Ascending aorta (tissue), 2 donors: ENCODE measurements around the gene SRGAP3. TPM values are rescaled to one million over a fixed set of nuclear protein-coding genes. Genes with fewer than 3 reads are reported as not detected.

Experiments used
- DNase-seq, 2 donors: peaks; one replicate each; pipeline ENCODE4 v3.0.0-alpha.2; 2019; ENCODE audit warnings: low spot score in 2 of 2
- H3K27ac ChIP-seq, 2 donors: fragments of 200-600 bp; sonication (generic); one replicate each; pipeline ENCODE4 v1.5.1; 2016 to 2017; ENCODE audit warnings: mild to moderate bottlenecking in 1 of 2
- H3K27me3 ChIP-seq: fragments of 200-600 bp; sonication (generic); one replicate; pipeline ENCODE4 v1.5.1; 2017
- H3K36me3 ChIP-seq, 2 donors: fragments of 200-600 bp; sonication (generic); one replicate each; pipeline ENCODE4 v1.5.1; 2016
- H3K4me1 ChIP-seq, 2 donors: fragments of 200-600 bp; sonication (generic); one replicate each; pipeline ENCODE4 v1.5.1; 2016 to 2017; ENCODE audit warnings: mild to moderate bottlenecking in 1 of 2
- H3K4me3 ChIP-seq, 2 donors: fragments of 200-600 bp; sonication (generic); one replicate each; pipeline ENCODE4 v1.5.1; 2016 to 2017; ENCODE audit warnings: mild to moderate bottlenecking in 1 of 2
- H3K9me3 ChIP-seq, 2 donors: fragments of 200-600 bp; sonication (generic); one replicate each; pipeline ENCODE4 v1.5.1; 2016
- intact Hi-C: fragments of 100-400 bp; cut with DNase I; formaldehyde crosslinking; loops from one replicate; pipeline ENCODE4 v1.15.1; 2023
- total RNA-seq: library from RNA; depleted of rRNA; stranded (reverse); fragments of >200 nt; gene quantifications from one replicate; pipeline ENCODE4 v1.1.0, GENCODE V29; 2016
- TF ChIP-seq, protein P1 (sequence below), 3 experiments: fragments of 200-600 bp in 2 of 3; fragments of 450-650 bp in 1 of 3; sonication (generic) in 2 of 3; IDR thresholded peaks; one replicate each; pipeline ENCODE4 v1.5.1; 2016 to 2019; ENCODE audit warnings: antibody characterized with exemption in 3 of 3, mild to moderate bottlenecking in 1 of 3, moderate library complexity in 1 of 3

SRGAP3 gene
- total RNA-seq, 1 donor from 2014 or later, result 1.6 TPM

DNA sequence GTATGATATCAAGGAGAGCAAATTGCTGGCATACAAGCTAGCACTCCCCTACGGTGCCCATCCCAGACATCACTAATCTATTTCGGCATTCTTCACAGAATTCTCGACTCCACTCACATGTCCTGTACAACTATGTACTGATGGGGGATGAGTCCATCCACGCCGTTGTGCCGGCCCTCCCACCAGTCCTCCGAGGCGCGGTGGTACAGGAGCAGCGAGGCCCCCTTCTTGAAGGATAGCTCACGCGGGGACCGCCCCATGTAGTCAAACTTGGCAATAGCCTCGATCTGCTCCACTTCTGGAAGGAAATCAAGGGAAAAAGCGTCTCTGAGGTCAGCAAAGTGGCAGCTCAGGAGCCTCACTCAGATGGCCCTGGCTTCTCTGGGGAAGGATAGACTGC lies 255.2 kb downstream of the SRGAP3 start:
- intact Hi-C loops, result no loop called here
- TF ChIP-seq, protein P1, sequence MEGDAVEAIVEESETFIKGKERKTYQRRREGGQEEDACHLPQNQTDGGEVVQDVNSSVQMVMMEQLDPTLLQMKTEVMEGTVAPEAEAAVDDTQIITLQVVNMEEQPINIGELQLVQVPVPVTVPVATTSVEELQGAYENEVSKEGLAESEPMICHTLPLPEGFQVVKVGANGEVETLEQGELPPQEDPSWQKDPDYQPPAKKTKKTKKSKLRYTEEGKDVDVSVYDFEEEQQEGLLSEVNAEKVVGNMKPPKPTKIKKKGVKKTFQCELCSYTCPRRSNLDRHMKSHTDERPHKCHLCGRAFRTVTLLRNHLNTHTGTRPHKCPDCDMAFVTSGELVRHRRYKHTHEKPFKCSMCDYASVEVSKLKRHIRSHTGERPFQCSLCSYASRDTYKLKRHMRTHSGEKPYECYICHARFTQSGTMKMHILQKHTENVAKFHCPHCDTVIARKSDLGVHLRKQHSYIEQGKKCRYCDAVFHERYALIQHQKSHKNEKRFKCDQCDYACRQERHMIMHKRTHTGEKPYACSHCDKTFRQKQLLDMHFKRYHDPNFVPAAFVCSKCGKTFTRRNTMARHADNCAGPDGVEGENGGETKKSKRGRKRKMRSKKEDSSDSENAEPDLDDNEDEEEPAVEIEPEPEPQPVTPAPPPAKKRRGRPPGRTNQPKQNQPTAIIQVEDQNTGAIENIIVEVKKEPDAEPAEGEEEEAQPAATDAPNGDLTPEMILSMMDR (IDR thresholded peaks at IDR 0.05), result no peak
- no peak overlapping the region for H3K4me3 ChIP-seq
- H3K9me3 ChIP-seq, result no peaks in the 10 kb centered on the region
- no peaks in the 10 kb centered on the region for H3K36me3 ChIP-seq
- H3K27ac ChIP-seq, result no peak overlapping the region
- H3K27me3 ChIP-seq, result no peaks in the 10 kb centered on the region
- H3K4me1 ChIP-seq, result no peaks in the 10 kb centered on the region
- no peak for DNase-seq

DNA sequence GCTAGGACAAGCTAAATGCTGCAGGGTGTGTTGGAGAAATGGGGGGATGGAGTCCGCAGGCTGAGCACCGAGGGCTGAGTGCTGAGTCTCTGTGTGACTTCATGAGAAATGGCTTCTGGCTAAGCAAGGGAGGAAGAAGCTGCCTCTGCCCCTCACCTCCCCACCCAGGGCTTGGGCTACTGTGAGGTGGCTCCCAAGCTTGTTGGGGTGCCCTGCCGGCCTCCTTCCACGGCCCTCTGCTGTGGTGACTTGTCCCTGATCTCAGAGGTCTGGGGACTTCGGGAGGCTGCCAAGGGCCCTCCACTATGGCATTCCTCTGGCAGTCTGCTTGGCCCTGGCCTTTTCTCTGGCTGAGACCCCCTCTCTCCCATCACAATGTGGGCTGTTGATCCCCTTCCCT lies 256.1 kb downstream of the SRGAP3 start:
- Histone ChIP-seq H3K9me3 (no peaks in the 10 kb centered on the region), H3K4me3 (no peak overlapping the region), H3K4me1 (no peaks in the 10 kb centered on the region), H3K36me3 (no peaks in the 10 kb centered on the region), H3K27ac (no peak overlapping the region), H3K27me3 (no peaks in the 10 kb centered on the region)
- intact Hi-C loops, result no loop called here
- DNase-seq, result no peak
- TF ChIP-seq, protein P1 (IDR thresholded peaks at IDR 0.05), result no peak

DNA sequence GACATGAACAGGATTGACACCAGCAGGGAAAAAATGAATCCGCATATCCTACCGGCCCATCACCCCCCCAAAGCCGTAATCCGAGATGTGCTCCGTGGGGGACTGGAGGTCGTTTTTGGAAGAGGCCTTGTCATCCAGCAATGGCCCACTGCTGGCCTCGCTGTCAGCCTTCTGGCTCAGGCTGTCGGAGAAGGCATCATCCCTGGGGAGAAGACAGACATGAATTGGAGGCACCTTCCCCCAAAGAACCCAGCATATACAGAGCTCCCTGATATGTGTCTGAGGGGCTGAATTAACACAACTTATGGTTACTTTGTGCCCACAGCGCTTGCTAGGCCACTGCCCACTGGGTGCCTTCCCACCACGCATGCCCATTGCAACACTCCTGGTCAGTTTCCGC lies 256.6 kb downstream of the SRGAP3 start:
- Histone ChIP-seq H3K27ac (no peak overlapping the region), H3K9me3 (no peaks in the 10 kb centered on the region), H3K4me3 (no peak overlapping the region), H3K27me3 (no peaks in the 10 kb centered on the region), H3K4me1 (no peaks in the 10 kb centered on the region), H3K36me3 (no peaks in the 10 kb centered on the region)
- intact Hi-C loops, result no loop called here
- no peak for DNase-seq
- TF ChIP-seq, protein P1 (IDR thresholded peaks at IDR 0.05), result no peak

DNA sequence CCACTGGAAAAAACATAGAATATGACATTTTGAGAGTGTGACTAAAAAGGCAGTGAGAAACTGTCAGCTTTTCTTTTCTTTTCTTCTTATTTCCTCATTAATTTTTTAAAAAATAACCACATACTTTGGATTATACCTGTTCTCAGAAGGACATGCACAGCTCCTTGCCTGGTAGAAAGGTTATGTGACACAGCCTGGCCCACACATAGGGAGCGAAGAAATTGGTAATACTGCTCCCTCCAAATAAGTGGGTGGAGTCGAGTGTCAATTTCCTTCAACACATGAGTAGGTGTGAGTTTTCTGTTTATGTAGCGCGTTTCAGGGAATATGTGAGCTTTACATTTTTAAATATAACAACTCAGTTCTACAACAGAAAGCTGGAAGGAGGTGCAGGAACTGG lies 257.2 kb downstream of the SRGAP3 start:
- Histone ChIP-seq H3K9me3 (no peaks in the 10 kb centered on the region), H3K27me3 (no peaks in the 10 kb centered on the region), H3K36me3 (no peaks in the 10 kb centered on the region), H3K4me3 (no peak overlapping the region), H3K27ac (no peak overlapping the region), H3K4me1 (no peaks in the 10 kb centered on the region)
- no peak for DNase-seq
- TF ChIP-seq, protein P1 (IDR thresholded peaks at IDR 0.05), result no peak
- intact Hi-C loops, result no loop called here

DNA sequence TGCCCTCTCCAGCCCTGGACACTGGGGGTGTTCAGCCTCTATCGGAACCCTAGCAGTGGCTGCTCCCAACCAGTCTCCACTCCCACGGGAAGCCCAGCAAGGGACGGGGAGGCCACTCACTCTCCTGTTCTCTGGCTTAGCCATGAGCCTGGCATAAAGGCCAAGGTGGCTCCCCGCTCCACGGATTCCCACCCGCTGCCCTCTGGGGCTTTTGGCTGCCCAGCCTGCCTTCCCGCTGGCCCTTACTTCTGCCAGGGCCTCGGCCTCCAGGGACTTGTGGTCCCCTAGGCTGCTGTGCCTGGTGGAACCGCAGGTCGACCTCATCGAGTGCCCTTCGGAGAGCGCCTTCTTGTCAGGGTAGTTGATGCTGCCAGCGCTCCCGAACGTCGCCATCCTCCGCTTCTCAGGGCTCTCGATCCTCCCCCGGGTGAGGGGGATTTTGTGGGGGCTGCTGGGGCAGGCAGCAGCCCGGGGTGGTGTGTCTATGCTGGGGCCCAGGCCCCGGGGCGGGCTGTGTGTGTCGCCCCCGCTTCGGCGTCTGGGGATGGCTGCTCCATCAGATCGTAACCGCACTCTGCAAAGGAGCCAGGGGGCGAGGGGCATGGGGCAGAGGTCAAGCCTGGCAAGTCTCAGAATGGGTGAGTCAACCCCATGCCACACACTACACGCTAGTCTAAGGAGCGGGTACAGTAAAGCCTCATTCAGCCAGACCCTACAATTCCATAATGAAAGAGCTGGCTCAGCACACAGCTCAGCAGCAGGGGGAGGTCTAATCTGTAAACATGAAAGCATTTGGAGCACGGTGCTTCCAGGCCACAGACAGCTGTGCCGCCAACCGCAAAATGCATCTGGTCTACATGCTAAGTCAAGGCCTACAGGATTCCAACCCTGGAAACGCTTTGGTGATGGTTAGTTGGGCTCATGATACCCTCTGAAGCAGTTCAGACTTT lies 258.9 kb downstream of the SRGAP3 start:
- no peak for DNase-seq
- H3K4me3 ChIP-seq, result no peak overlapping the region
- TF ChIP-seq, protein P1 (IDR thresholded peaks at IDR 0.05), result no peak
- H3K9me3 ChIP-seq, result no peaks in the 10 kb centered on the region
- H3K27ac ChIP-seq, result no peak overlapping the region
- H3K27me3 ChIP-seq, result no peaks in the 10 kb centered on the region
- no peaks in the 10 kb centered on the region for H3K4me1 ChIP-seq
- intact Hi-C loops, result no loop called here
- H3K36me3 ChIP-seq, result no peaks in the 10 kb centered on the region
